NCI-H2196 treated with DMSO at 0.1 percent for 48 hours (cell line): ENCODE data around the gene RAD9B.
"Not testable (repeated sequence)": the region's sequence is repeated elsewhere in the genome, so short reads cannot be mapped to it uniquely, and the experiment has no call there.

Experiments used
- DNase-seq: peaks from one replicate; lab custom pipeline; 2025; ENCODE audit not compliant: unreplicated experiment; lab: John Stamatoyannopoulos, UW

RAD9B gene

DNA sequence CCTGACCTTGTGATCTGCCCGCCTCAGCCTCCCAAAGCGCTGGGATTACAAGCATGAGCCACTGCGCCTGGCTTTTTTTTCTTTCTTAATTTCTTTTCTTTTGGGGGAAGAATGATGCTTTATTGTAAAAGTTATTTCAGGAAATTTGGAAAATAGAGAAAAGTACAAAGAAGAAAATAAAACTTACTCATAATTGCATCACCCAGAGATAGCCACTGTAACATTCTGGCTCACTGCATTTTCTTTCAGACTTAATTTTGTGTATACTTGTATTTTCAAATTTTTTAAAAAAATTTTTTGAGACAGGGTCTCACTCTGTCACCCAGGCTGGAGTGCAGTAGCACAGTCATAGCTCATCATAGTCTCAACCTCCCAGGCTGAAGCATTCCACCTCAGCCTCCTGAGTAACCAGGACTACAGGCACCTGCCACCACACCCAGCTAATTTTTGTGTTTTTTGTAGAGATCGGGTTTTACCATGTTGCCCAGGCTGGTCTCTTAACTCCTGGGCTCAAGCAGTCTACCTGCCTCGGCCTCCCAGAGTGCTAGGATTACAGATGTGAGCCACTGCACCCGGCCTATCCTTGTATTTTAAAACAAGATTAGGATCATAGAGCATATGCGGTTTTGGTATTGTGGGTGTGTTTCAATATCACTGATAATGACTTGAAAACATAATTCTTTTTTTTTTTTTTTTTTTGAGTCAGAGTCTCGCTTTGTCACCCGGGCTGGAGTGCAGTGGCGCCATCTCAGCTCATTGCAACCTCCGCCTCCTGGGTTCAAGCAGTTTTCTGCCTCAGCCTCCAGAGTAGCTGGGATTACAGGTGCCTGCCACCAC is 19.0 kb downstream of the RAD9B start:
- DNase-seq: not testable (repeated sequence)

DNA sequence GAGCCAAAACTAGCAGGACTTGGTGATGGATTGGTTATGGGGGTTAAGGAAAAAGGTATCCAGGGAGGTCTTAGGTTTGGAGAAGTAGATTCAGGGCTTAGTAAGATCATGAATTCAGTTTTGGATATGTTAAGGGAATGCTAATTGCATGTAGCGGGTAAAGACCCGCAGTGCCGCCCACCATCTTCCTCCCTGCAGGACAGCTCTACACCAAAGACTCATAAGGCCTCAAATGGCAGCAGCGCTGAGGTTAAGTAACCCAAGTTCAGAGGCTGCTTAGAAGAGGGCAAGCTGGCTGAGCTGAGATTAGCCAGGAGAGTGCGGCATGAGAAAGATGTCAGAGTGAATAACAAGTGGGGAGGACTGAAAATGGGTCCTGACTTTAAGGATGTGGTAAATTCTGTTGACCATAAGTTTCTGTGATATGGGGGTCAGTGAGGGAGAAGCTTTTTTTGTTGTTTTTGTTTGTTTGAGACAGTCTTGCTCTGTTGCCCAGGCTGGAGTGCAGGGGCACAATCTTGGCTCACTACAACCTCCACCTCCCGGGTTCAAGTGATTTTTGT is 26.2 kb downstream of the RAD9B start:
- no peak for DNase-seq

DNA sequence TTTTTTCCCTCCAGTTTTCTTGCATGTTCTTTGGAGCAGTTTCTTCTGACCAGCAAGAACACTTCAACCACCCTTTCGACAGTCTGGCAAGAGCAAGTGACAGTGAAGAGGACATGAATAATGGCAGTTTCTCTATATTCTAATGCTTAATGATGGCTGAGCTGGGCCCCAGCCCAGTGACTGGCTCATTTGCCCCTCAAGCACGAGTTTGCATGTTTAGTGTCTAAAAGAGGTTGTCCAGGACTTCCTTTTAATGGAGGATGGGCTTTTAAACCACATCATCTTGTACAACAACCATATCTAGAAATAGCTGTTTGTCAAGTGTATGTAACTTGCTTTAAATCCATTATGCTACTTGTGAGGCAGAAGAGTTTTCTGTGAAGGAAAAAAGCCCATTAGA is 28.4 kb downstream of the RAD9B start:
- no peak for DNase-seq

DNA sequence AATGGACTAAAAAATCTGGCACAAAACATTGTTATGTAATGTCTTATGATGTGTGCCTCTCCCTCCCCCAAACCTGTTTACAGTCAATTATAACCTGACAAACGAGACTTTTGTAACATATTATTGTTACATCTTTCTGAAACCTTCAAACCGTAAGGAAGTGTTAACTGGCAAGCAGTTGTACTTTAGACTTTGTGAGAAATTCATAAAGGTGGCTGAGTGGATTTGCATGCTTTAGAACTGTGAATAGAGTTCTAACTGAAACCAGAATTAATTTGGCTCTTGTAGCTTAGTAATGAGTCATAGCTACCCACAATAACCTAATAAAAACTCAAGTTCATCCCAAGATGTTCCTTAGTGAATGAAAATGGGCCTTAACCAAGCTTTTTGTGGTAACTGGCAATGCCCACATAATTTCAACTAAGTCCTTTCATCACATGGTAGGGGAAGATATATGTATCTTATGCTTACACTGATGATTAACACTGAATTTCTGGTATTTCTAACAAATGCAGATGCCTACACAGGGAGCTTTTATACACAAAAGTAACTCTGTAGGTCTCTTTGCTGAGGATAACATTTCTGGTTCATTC is 29.7 kb downstream of the RAD9B start:
- DNase-seq: no peak

DNA sequence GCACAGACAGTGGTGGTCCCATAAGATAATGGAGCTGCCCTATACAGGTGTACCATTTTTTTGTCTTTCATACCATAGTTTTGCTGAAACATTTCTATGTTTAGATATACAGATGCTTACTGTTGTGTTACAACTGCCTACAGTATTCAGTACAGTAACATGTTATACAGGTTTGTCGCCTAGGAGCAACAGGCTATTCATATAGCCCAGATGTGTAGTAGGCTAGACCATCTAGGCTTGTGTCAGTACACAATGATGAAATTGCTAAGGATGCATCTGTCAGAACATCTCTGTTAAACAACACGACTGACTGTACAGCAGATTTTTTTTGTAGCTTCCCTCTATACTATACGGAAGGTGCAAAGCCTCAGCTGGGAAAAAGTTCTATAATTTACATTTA is 30.5 kb downstream of the RAD9B start:
- DNase-seq: no peak

GRCh38 chr12:110533607-110534006 is 31.5 kb downstream of the RAD9B start:
- DNase-seq: no peak

DNA sequence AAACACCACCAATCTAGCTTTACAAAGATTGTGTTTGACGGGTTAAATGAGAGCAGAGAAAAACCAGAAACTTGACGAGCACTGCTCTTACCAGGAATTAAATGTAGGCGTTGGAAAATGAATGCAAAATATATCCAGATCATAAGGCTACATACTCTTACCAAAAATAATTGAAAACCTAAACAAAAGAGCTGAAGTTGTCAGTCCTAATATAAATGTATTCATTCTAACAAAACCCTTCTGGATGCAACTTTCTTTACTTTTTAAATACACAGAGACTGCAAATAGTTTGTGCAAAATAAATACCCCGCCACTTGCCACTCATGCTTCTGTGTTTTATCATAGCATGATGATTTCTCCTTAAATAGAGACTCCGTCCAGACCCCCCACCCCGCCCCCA is 32.7 kb downstream of the RAD9B start:
- no peak for DNase-seq

DNA sequence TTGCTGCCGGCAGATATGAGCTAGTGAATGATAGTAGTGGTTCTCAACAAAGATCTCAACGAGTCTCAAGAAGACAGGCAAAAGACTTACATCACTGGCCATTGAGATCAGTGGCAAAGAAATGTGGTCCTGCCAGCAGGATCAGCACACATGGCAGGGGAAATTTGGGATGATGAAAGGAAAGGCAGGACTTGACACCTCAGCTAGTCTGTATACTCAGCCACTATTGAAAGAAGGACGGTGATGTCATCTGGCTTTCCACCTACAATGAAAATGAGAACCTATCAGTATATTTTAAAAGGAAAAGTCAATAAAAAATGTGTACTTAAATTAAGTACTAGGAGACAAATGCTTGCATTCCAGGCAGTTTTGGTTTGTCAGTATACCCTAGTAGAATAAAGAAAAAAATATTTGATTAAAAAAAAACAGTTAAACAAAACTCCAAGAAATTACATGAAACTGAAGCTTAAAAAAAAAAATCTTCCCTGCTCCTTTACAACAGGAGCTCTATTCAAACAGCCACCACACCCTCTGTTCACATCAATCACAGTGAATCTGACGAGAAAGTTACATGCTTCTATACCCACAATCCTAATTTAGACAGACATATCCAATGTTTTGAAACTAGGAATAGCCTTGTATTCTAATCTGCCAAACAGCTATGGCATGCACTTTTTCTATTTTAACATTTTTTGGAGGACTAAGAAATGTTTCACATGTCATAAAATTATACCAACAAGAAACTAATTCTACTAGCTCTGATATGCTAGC is 34.9 kb downstream of the RAD9B start:
- peak; percentile 31 for DNase-seq

DNA sequence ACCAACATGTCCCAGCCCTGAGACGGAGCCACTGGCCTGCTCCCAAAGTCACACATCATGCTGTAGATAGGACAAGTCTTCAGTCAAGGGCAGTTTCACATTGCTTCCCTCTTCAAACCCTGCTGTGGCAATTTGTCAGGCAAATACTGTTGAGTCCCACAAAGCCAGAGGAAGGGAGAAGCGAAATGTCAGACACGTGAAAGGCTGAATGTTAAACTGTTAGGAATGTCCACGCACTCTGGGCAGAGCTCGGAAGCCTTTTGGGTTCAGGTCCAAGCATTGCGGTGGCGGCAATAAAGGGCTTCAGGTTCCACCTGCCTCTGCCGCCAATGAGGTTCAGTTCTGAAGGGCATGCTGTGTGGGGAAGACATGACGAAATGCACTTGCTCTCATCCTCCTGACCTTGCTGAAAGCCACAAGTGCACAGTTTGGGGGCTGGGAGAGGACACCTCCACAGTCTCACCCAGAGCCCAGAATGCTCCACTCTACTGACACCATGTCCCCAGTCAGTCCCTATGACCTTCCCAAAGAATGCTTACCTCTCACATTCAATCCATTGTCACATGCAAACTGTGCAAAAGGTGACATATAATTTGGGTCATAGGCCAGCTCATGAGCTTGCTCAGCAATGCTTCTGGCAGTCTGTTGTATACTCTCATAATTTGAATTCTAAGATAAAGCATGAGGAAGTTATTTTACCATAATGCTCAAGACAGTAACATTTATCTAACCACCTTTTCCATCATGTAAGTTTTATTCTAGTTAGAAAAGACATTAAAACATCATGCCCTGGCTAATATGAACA is 35.7 kb downstream of the RAD9B start:
- DNase-seq: peak; percentile 75

DNA sequence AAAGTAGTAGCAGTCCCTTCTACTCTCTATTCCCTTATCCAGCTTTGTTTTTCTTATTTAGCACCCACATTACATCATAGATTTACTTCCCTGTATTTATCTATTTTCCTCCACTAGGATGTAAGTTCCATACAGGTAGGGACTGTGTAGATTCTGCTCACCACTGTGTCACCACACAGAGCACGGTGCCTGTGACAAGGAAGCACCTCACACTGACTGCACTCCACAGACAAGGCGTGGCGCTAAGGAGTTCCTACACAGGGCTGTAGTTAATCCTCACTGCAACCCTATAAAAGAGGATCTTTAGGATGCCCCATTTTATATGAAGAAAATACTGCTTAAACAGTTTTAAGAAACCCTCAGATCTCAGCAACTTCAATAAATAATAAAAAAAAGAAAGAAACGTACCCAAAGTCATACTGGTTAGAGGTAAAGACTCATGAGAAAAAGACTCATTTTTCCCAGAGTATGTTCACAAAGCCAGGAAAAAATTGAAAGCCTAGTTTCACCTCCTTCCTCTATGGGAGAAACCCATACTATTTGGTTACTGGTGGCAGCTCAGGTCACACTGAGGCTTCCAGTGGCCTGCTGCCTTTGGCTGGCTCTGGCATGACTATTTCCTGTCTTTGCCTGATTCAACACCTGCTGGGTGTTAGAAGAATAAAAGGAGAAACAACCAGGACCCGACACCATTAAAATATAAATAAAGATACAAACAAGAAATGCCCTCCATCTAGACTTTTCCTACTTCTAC is 36.9 kb downstream of the RAD9B start:
- no peak for DNase-seq

DNA sequence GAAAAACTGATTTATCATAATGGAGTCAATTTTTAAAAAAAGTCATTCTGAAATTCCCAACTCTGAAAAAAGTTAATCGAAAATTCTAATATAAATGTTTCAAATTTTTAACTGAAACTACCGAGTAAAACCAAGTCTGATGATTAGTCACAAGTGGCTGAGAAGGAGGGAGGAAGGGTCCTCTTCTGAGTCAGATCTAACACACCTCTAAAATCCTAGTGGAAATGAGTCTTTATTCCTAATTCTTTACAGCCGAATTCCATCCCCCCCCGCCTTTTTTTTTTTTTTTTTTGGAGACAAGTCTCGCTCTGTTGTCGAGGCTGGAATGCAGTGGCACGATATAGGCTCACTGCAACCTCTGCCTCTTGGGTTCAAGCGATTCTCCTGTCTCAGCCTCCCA is 37.9 kb downstream of the RAD9B start:
- DNase-seq: no peak

DNA sequence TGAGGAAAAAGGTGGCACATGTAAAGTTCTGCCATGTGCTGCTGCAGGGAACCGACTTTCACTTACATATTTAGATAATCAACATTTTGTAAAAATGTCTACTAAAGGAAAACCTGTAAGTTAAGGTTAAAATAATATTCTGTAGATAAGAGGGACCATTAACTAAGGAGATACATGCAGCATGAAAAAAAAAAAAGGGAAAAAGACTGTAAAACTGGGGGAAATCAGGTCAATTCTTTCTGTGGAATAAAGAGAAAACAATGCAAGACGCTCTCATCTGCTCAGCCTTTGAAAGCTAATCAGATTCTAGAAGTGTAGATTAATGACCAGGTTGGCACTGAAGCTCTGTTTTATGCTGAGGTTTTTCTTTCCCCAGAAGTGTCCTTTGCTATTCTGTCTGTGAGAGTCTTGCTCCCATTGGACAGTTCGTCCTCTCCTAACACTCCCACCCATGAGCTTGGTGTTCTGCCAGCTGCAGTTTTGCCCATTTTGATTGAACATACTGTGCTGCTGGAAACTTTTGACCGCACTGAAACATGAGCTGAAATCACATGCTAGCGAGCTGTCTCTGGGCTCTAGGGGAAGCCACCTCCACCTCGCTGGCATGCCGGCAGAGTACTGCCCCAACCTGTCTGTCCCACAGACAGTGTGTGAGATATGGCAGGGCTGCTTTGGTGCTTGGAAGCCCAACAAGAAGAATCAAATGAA is 41.3 kb downstream of the RAD9B start:
- peak; percentile 79 for DNase-seq

DNA sequence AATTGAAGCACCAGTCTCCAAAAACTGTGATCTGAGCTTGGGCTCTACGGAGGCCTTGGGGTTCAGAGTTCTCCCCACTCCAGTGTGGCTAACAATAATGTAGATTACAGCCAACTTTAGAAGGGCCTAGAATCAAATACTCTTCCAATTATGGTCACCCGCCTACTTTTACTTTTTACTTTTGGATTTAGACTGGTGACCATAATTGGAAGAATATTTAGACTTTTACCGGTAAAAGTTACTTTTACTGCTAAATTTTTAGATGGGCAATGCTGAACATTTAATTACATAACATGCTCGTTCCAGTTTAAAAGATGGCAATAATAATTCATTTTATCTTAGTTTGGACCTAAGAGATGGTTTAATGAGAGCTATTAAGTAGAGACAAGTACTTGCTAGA is 41.8 kb downstream of the RAD9B start:
- DNase-seq: no peak

- not testable (repeated sequence) for DNase-seq
These were observed 43.1 kb downstream of the RAD9B start for GRCh38 chr12:110545259-110545658.

GRCh38 chr12:110545812-110546211 is 43.7 kb downstream of the RAD9B start:
- DNase-seq: no peak

DNA sequence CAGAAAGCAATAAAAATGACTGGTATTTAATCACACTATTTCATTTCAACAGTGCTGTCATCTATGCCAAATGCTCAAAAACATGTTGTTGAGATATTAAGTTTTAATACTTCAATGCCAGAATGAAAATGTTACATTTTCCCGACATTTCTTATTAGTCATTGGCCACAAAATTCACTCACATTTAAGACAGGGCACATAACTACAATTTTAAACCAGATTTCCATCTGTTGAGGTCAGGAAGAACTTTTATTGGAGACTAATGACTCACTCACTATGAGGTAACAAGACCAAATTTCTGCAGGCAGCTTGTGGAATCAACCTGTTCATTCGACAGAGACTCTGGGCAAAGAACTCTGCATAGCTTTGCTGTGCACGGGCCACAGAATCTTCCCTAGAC is 44.2 kb downstream of the RAD9B start:
- DNase-seq: no peak

GRCh38 chr12:110547090-110547489 is 45.0 kb downstream of the RAD9B start:
- no peak for DNase-seq

- DNase-seq: no peak
These were observed 46.5 kb downstream of the RAD9B start for GRCh38 chr12:110548678-110549077.

DNA sequence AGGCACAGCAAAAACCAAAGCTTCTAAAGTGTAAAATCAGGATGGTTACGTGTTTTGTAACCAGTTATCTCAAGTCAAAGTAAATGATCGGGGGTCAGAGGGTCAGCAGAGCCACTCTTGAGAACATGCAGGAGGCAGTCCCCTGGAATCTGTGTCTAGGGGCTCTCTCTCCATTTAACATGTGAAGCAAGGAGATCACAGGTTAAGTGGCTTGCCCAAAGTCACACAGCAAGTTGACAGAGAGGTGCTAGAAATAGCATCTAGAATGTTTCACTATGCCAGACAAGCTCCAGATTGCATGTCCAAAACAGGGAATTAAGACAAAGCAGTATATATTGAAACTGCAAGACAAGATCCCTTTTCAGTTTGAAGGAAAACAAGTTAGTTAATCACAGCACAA is 47.6 kb downstream of the RAD9B start:
- DNase-seq: no peak

GRCh38 chr12:110550981-110551380 is 48.9 kb downstream of the RAD9B start:
- DNase-seq: no peak
